GM12878 (cell line): ENCODE results near the gene HSPA4. TPM values are rescaled to one million over a fixed set of nuclear protein-coding genes. Genes with fewer than 3 reads are reported as not detected.

Experiments used
- ATAC-seq: fragments of 200-7000 bp; cut with Tn5 transposase; 3 replicates; pipeline ENCODE4 v1.9.1; 2020; ENCODE audit warnings: mild to moderate bottlenecking, moderate library complexity
- BruUV-seq: library from RNA; stranded (reverse); fragments of 400-500 nt; replicated peaks from 2 replicates; lab custom pipeline; 2021; lab: Mats Ljungman, UMichigan
- CTCF ChIA-PET: fragments of 300-600 bp; sonication (Branson Sonifier 250); formaldehyde crosslinking; extraction: SDS; loops from one replicate; lab custom pipeline; 2021; ENCODE audit warnings: inconsistent platforms; lab: Yijun Ruan, JAX
- POLR2A ChIA-PET: fragments of 350-600 bp; formaldehyde crosslinking; extraction: SDS; loops from one replicate; lab custom pipeline; 2021; ENCODE audit warnings: inconsistent platforms; lab: Charles Lee
- RAD21 ChIA-PET: fragments of 300-600 bp; sonication (Branson Sonifier 250); formaldehyde crosslinking; loops from one replicate; lab custom pipeline; 2023; ENCODE audit warnings: antibody characterized with exemption; ENCODE audit not compliant: unreplicated experiment; lab: Charles Lee
- SMC1A ChIA-PET: fragments of 300-600 bp; sonication (Branson Sonifier 250); formaldehyde crosslinking; loops from one replicate; lab custom pipeline; 2023; ENCODE audit not compliant: unreplicated experiment, uncharacterized antibody; lab: Charles Lee
- DNase-seq: peaks from one replicate; pipeline ENCODE4 v3.0.0-alpha.2; 2011; ENCODE audit warnings: low read depth, low spot score
- FAIRE-seq: peaks from 3 replicates; lab custom pipeline; 2011; peaks lifted over from hg19 to GRCh38; lab: Jason Lieb, UNC
- H2AFZ ChIP-seq: 2 replicates; pipeline ENCODE4 v1.6.0; 2011; ENCODE audit warnings: low read depth, low read length, control low read depth; ENCODE audit not compliant: control insufficient read depth
- H3K27ac ChIP-seq: 2 replicates; pipeline ENCODE4 v1.5.1; 2011; ENCODE audit warnings: control low read depth; ENCODE audit not compliant: control insufficient read depth, insufficient read depth
- H3K27me3 ChIP-seq, 2 experiments: replicated peaks in 1 of 2; 2 replicates each; pipeline versions ENCODE4 v1.6.0 to v1.6.1; 2011; ENCODE audit warnings: low read length in 1 of 2; ENCODE audit not compliant: control insufficient read depth in 2 of 2, insufficient read depth in 2 of 2
- H3K36me3 ChIP-seq, 2 experiments: 2 replicates each; pipeline ENCODE4 v1.5.1; 2011; ENCODE audit warnings: low read length in 1 of 2; ENCODE audit not compliant: control insufficient read depth in 2 of 2, insufficient read depth in 2 of 2
- H3K4me1 ChIP-seq: 2 replicates; pipeline ENCODE4 v1.6.1; 2011; ENCODE audit warnings: mild to moderate bottlenecking, low read length, moderate library complexity, mixed read lengths; ENCODE audit not compliant: control insufficient read depth, insufficient read depth
- H3K4me2 ChIP-seq: 2 replicates; pipeline ENCODE4 v1.6.0; 2011; ENCODE audit warnings: control low read depth; ENCODE audit not compliant: control insufficient read depth, insufficient read depth
- H3K4me3 ChIP-seq: fragments of 200-600 bp; sonication (generic); 2 replicates; pipeline ENCODE4 v1.5.1; 2016
- H3K79me2 ChIP-seq: 2 replicates; pipeline ENCODE4 v1.6.0; 2011; ENCODE audit warnings: low read length; ENCODE audit not compliant: control insufficient read depth, insufficient read depth
- H3K9ac ChIP-seq: 2 replicates; pipeline ENCODE4 v1.8.0; 2011; ENCODE audit warnings: low read length, control low read depth, mixed read lengths; ENCODE audit not compliant: control insufficient read depth, insufficient read depth
- H3K9me3 ChIP-seq: replicated peaks from 3 replicates; pipeline ENCODE4 v1.5.1; 2011; ENCODE audit warnings: mild to moderate bottlenecking, low read length; ENCODE audit not compliant: control insufficient read depth, insufficient read depth
- H4K20me1 ChIP-seq: 2 replicates; pipeline ENCODE4 v1.6.0; 2011; ENCODE audit not compliant: control insufficient read depth, insufficient read depth
- FOXK2 ChIP-seq: fragments of 450-650 bp; IDR thresholded peaks from 2 replicates; pipeline ENCODE4 v1.6.1; 2017; ENCODE audit warnings: mild to moderate bottlenecking, moderate library complexity
- RAD51 ChIP-seq: fragments of 450-650 bp; IDR thresholded peaks from 2 replicates; pipeline ENCODE4 v1.6.1; 2016; ENCODE audit warnings: moderate library complexity, mild to moderate bottlenecking, inconsistent platforms
- WGBS: methylation state at CpG from one replicate; pipeline ENCODE4 v1.1.6; 2016; ENCODE audit warnings: low lambda C conversion rate; ENCODE audit not compliant: insufficient replicate concordance, insufficient coverage; ENCODE audit errors: missing lambda C conversion rate; 5-methylcytosine and 5-hydroxymethylcytosine counted together
- in situ Hi-C: fragments of 300-500 bp; cut with MboI; formaldehyde crosslinking; loops from 9 replicates; pipeline ENCODE4 v1.14.3; 2018; ENCODE audit warnings: mixed read lengths
- intact Hi-C: fragments of 100-400 bp; cut with micrococcal nuclease; formaldehyde crosslinking; loops from one replicate; pipeline ENCODE4 v1.14.2; 2022; ENCODE audit not compliant: unreplicated experiment
- polyA plus RNA-seq, 11 experiments: library from polyadenylated mRNA; depleted of rRNA in 4 of 11; unstranded in 6 of 11; stranded (reverse) in 5 of 11; fragments of >200 nt; fragmentation: Nextera tagmentation in 4 of 11; fragmentation: Illumina TruSeq in 1 of 11; extraction: Ambion mirVana in 4 of 11; extraction: Trizol in 1 of 11; gene quantifications; 1 replicate in 1 of 11; 2 replicates in 10 of 11; pipeline versions ENCODE4 v1.2.1 to v1.2.3, GENCODE V29; 2011 to 2016; ENCODE audit warnings: inconsistent platforms in 2 of 11, missing spikeins in 2 of 11, low read depth in 1 of 11
- total RNA-seq, 4 experiments: library from RNA; depleted of rRNA in 3 of 4; stranded (reverse); fragments of >200 nt in 3 of 4; fragmentation: Illumina TruSeq in 1 of 4; extraction: Trizol in 1 of 4; gene quantifications; 2 replicates each; pipeline versions ENCODE4 v1.2.1 to v1.2.3, GENCODE V29; 2013 to 2021
- TF ChIP-seq, protein P1 (sequence below): fragments of 450-650 bp; IDR thresholded peaks from 2 replicates; pipeline ENCODE4 v1.6.1; 2016; ENCODE audit warnings: mild to moderate bottlenecking

The HSPA4 gene
- total and polyA plus RNA-seq, 10 of the 15 experiments (the other 5 are each of a cell fraction or from before 2014, with no cell fraction given): 61.6 to 234 (median 116) TPM

DNA sequence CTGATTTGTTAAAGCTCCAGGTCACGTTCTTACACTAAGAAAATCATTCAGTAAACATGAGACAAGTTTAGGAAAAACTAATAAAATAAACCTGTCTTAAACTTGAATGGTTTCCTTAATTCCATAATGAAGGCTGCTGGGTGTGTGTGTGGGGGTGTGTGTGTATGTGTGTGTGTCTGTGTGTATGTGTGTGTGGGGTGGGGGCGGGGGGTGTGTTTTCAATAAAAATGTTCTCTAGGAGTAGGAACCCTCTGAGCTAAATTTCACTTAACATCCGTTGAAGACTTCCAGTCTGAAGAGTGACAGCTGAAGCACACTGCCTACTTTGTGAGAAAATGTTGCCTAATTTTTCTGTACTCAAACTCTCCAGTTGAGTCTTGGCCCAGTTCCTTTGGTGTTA, 54.5 kb downstream of the HSPA4 start:
- SMC1A ChIA-PET: interaction anchor here (0.6 to 4.4 kb wide), 5 partner anchors 8 to 445 kb away, joined by 3 to 24 read pairs (median 3); no protein-coding TSS in a partner anchor

More for the DNA sequence above, 54.5 kb downstream of the HSPA4 start:
- no TSS peak for BruUV-seq
- no peaks in the 10 kb centered on the region; the same call in 1 of the 2 replicates for H3K79me2 ChIP-seq
- TF ChIP-seq, protein P1, sequence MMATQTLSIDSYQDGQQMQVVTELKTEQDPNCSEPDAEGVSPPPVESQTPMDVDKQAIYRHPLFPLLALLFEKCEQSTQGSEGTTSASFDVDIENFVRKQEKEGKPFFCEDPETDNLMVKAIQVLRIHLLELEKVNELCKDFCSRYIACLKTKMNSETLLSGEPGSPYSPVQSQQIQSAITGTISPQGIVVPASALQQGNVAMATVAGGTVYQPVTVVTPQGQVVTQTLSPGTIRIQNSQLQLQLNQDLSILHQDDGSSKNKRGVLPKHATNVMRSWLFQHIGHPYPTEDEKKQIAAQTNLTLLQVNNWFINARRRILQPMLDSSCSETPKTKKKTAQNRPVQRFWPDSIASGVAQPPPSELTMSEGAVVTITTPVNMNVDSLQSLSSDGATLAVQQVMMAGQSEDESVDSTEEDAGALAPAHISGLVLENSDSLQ: 0 out of 2 replicates have a peak, but pooled peaks have one; percentile 16
- TF ChIP-seq FOXK2 (no peak), RAD51 (no peak)
- TF ChIP-seq, all 136 proteins: peak for 1
- no peak overlapping the region for H2AFZ ChIP-seq
- peaks cover 49% of the 10 kb centered on the region for H3K4me1 ChIP-seq
- ChIA-PET POLR2A (interaction anchor here (0.7 to 2.7 kb wide), 4 partner anchors 49 to 715 kb away, joined by 3 to 11 read pairs (median 8); no protein-coding TSS in a partner anchor), RAD21 (interaction anchor here (1.0 to 2.6 kb wide), 4 partner anchors 55 to 219 kb away, joined by 3 to 8 read pairs (median 4); partner anchors contain the start of genes HSPA4 and ZCCHC10), CTCF (interaction anchor here (0.8 to 4.2 kb wide), 6 partner anchors 8 to 863 kb away, joined by 3 to 18 read pairs (median 4); no protein-coding TSS in a partner anchor)
- no peaks in the 10 kb centered on the region for H4K20me1 ChIP-seq
- intact Hi-C loops: no loop called here
- H3K27me3 ChIP-seq: no peaks in the 10 kb centered on the region
- DNase-seq (no peak), FAIRE-seq (no peak), ATAC-seq (no peak)
- H3K9ac ChIP-seq: no peak overlapping the region
- 46% methylated on average over 3 of the region's 3 CpGs for WGBS
- in situ Hi-C loops: no loop called here
- H3K27ac ChIP-seq: peak overlapping the region; percentile 50
- H3K4me2 ChIP-seq: no peak overlapping the region
- peaks cover 2 to 19% of the 10 kb centered on the region in 2 experiments; a peak in 2 of 4 replicates for H3K36me3 ChIP-seq
- peaks cover 2% of the 10 kb centered on the region; the same call in 2 of the 3 replicates for H3K9me3 ChIP-seq
- no peak overlapping the region for H3K4me3 ChIP-seq
